ENCODE measurements around the gene MRGPRE.

The MRGPRE gene

GRCh38 chr11:3207526-3208189 is 24.6 kb downstream of the MRGPRE start:
- DNase-seq, result no peak

GRCh38 chr11:3206922-3207204 is 25.4 kb downstream of the MRGPRE start:
- no peak for DNase-seq

GRCh38 chr11:3206156-3206921 is 25.9 kb downstream of the MRGPRE start:
- no peak for DNase-seq

- no peak for DNase-seq
Observed at GRCh38 chr11:3205261-3206155, 26.7 kb downstream of the MRGPRE start.

- DNase-seq, result no peak
Observed at GRCh38 chr11:3204141-3205015, 27.8 kb downstream of the MRGPRE start.

- DNase-seq, result no peak
Observed at GRCh38 chr11:3203221-3204043, 28.8 kb downstream of the MRGPRE start.

- DNase-seq, result no peak
Observed at GRCh38 chr11:3202759-3203158, 29.5 kb downstream of the MRGPRE start.

GRCh38 chr11:3202305-3202704 is 29.9 kb downstream of the MRGPRE start:
- DNase-seq, result no peak

- no peak for DNase-seq
Observed at GRCh38 chr11:3201677-3202181, 30.5 kb downstream of the MRGPRE start.

- no peak for DNase-seq
Observed at GRCh38 chr11:3201112-3201581, 31.1 kb downstream of the MRGPRE start.

- no peak for DNase-seq
Observed at GRCh38 chr11:3200388-3201111, 31.7 kb downstream of the MRGPRE start.

GRCh38 chr11:3199537-3200295 is 32.5 kb downstream of the MRGPRE start:
- DNase-seq, result no peak

GRCh38 chr11:3198815-3199214 is 33.4 kb downstream of the MRGPRE start:
- no peak for DNase-seq

- no peak for DNase-seq
Observed at GRCh38 chr11:3197878-3198528, 34.2 kb downstream of the MRGPRE start.

- no peak for DNase-seq
Observed at GRCh38 chr11:3197044-3197695, 35.0 kb downstream of the MRGPRE start.

GRCh38 chr11:3196161-3197043 is 35.8 kb downstream of the MRGPRE start:
- no peak for DNase-seq

GRCh38 chr11:3195251-3196160 is 36.7 kb downstream of the MRGPRE start:
- DNase-seq, result no peak
